GM18909 (cell line): Measurements from ENCODE around the gene SCN8A.

ENCODE experiments used
- ATAC-seq: cut with Tn5 transposase; IDR thresholded peaks from one replicate; pipeline ENCODE4 v1.9.1; 2021; ENCODE audit warnings: mild to moderate bottlenecking; ENCODE audit not compliant: unreplicated experiment, poor library complexity

The SCN8A gene

GRCh38 chr12:51663390-51663789, 72.4 kb downstream of the SCN8A start:
- ATAC-seq: no peak

- ATAC-seq: no peak
Observed at GRCh38 chr12:51666696-51667095, 75.7 kb downstream of the SCN8A start.

- no peak for ATAC-seq
Observed at GRCh38 chr12:51667269-51667668, 76.2 kb downstream of the SCN8A start.

GRCh38 chr12:51669271-51669670, 78.2 kb downstream of the SCN8A start:
- no peak for ATAC-seq

- no peak for ATAC-seq
Observed at GRCh38 chr12:51669996-51670395, 79.0 kb downstream of the SCN8A start.

GRCh38 chr12:51672334-51672733, 81.3 kb downstream of the SCN8A start:
- ATAC-seq: no peak

GRCh38 chr12:51675071-51675803, 84.2 kb downstream of the SCN8A start:
- ATAC-seq: no peak

GRCh38 chr12:51676875-51677274, 85.8 kb downstream of the SCN8A start:
- ATAC-seq: no peak

- no peak for ATAC-seq
Observed at GRCh38 chr12:51677284-51677968, 86.4 kb downstream of the SCN8A start.

- ATAC-seq: no peak
Observed at GRCh38 chr12:51678086-51678724, 87.2 kb downstream of the SCN8A start.

- no peak for ATAC-seq
Observed at GRCh38 chr12:51682981-51683380, 91.9 kb downstream of the SCN8A start.

- no peak for ATAC-seq
Observed at GRCh38 chr12:51683763-51684357, 92.8 kb downstream of the SCN8A start.

GRCh38 chr12:51686727-51687126, 95.7 kb downstream of the SCN8A start:
- ATAC-seq: no peak

GRCh38 chr12:51687177-51687576, 96.1 kb downstream of the SCN8A start:
- ATAC-seq: no peak

- no peak for ATAC-seq
Observed at GRCh38 chr12:51687614-51688013, 96.6 kb downstream of the SCN8A start.

- no peak for ATAC-seq
Observed at GRCh38 chr12:51689983-51690382, 99.0 kb downstream of the SCN8A start.

GRCh38 chr12:51692016-51692415, 101.0 kb downstream of the SCN8A start:
- ATAC-seq: no peak

GRCh38 chr12:51693569-51693968, 102.5 kb downstream of the SCN8A start:
- no peak for ATAC-seq

GRCh38 chr12:51694146-51694545, 103.1 kb downstream of the SCN8A start:
- no peak for ATAC-seq

- ATAC-seq: no peak
Observed at GRCh38 chr12:51695241-51696010, 104.4 kb downstream of the SCN8A start.
